HL-60 (cell line): ENCODE data around the gene BOD1L1.

Experiments
- CTCF ChIP-seq: IDR thresholded peaks from one replicate; pipeline ENCODE4 v1.5.1; 2011; ENCODE audit warnings: low read length, control low read depth, inconsistent platforms; ENCODE audit not compliant: insufficient read depth
- GABPA ChIP-seq: IDR thresholded peaks from 2 replicates; pipeline ENCODE4 v1.6.1; 2012; ENCODE audit warnings: low read depth
- POLR2AphosphoS5 ChIP-seq: IDR thresholded peaks from 2 replicates; pipeline ENCODE4 v1.6.1; 2012; ENCODE audit warnings: low read depth
- REST ChIP-seq: IDR thresholded peaks from 2 replicates; pipeline ENCODE4 v1.6.1; 2012; ENCODE audit warnings: low read depth; ENCODE audit not compliant: insufficient replicate concordance
- SPI1 ChIP-seq: IDR thresholded peaks from 2 replicates; pipeline ENCODE4 v1.6.1; 2012; ENCODE audit warnings: low read depth, mild to moderate bottlenecking, borderline replicate concordance

GRCh38 chr4:13547485-13548041 lies 80.0 kb downstream of the BOD1L1 start:
- no peak for TF ChIP-seq REST
- no peak for TF ChIP-seq CTCF
- TF ChIP-seq POLR2AphosphoS5, result no peak
- no peak for TF ChIP-seq GABPA
- TF ChIP-seq SPI1, result no peak
